GM21529 (cell line): ENCODE measurements around the gene SEMA6A.
"Not testable (repeated sequence)": the region's sequence is repeated elsewhere in the genome, so short reads cannot be mapped to it uniquely, and the experiment has no call there.

ENCODE experiments used
- ATAC-seq: cut with Tn5 transposase; IDR thresholded peaks from one replicate; pipeline ENCODE4 v1.9.1; 2021; ENCODE audit not compliant: unreplicated experiment

The SEMA6A gene

DNA sequence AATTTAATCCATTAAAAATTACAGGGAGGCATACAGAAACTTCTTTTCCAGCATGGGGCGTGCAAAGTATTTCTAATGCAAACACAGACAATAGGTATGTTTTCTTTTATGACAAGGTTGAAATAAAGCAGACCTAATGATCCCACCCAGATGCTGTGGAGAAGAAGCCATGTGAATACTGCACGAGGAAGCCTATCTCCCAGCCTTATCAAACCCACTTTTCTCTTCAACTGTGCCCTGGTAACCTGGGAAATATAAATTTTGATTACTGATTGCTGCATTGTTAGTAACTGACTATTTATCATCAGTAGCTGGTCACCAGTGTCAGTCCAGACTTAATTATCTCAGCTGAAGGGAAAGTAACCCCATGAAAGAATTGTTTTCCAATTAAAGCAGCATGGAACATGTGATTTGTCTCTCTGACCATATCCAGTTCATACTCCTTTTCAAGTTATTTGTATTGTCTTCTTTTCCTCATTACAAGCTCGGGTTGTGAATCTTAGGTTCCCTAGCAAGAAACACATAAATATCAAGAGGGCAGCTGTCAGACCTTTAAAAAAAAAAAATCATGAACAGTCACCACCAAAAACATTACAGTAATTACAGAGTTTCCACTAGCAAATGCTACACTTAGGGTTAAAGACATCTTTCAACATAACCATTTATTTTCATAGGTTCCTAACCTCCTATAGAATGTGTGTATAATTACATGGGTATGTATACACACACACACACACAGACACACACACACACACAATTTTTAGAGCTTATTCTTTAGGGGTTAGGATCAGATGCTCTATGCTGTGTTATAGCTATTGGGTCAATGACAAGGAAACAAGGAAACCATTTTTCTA is 50.3 kb downstream of the SEMA6A start:
- no peak for ATAC-seq

DNA sequence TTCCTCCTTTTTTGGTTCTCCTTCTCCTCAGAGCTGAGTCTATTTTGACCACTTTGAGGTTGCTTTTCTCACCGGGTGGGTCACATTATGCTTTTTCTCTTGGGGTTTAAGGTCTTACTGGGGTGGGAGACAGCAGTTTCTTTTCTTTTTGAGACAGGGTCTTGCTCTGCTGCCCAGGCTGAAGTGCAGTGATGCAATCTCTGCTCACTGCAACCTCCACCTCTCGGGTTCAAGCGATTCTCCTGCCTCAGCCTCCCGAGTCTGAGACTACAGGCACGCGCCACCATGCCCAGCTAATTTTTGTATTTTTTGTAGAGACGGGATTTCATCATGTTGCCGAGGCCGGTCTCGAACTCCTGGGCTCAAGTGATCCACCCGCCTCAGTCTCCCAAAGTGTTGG is 51.4 kb downstream of the SEMA6A start:
- ATAC-seq: not testable (repeated sequence)

DNA sequence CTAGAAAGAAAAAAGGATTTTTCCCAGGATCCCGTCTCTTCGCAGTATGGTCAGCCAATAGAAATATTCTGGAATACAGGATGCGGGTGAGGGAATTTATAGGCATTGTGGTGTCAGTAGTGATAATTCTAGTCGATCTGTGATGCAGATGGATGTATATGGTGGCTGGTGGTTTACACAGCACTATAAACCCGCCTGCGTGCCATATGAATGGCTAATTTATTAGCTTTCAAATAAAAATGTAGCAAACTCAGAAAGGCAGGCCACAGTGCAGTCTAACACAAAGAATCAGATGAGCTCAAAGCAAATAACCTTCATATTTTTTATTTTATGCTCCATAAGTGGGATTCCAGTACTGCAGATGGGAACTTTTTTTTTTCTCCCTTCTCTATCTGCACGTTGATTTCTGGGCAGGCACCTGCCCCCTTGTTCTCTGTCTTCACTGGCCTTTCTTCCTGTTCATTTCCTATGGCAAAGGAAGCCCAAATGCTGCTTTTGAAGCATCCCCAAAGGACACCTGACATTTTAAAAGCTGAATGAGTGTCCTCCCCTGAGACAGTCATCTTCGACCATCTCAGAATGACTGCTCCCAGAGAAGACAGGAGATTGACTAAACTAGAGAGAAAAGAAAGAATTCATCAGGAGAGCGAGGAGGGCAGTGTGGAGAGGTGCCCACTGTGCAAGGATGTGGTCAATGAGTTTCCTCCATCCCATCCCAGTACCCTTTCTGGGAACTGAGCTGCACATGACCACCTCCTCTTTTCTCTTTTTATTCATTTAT is 52.1 kb downstream of the SEMA6A start:
- ATAC-seq: no peak

DNA sequence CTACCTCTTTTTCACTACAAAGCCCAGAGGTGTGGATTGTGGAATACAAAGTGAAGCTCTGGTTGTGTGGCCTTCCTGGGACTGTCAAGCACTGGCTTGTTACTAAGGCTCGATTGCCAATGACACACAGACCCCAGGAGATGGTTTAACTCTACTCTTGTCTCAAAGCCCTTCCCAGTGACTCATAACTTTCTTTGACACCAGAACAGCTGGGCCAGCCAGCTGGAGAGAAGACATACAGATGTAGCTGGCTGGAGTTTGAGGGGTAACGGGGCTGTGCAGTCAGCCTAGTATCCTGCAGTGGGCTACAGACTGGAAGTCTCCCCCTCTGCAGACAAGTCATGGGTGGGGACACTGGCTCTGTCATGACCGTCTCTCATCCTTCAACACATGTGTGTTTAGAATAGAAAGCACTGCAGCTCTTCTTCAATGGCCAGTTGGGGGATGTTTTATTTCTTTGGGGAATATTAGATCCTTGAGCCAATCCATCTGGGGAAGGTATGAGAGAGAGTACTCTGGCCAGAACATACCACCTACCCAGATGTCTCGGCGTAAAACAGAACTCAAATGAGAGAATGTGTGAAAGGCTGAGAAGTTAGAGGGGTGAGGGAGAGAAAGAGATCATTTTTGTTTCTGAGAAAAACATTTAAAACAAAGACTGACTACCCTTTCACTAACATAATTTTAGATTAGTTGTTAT is 53.3 kb downstream of the SEMA6A start:
- peak; percentile 57 for ATAC-seq

DNA sequence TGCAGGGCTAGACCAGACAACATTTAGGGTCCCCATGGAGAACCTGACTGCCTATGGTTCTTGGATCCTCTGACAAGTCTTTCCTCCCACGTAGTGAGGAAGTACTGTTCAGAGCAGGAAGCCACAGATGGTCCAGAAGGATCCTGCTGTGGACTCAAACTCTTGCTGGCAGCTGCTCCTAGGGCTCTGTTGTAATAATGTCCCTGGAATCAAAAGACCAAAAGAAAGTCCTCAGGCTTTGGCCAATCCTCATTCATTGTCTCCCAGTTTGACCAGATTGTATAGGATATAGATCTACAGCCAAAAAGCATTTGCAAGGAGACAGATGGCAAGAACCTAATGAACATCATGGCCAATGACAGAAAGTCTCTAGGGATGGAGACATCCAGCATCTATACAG is 53.9 kb downstream of the SEMA6A start:
- no peak for ATAC-seq

DNA sequence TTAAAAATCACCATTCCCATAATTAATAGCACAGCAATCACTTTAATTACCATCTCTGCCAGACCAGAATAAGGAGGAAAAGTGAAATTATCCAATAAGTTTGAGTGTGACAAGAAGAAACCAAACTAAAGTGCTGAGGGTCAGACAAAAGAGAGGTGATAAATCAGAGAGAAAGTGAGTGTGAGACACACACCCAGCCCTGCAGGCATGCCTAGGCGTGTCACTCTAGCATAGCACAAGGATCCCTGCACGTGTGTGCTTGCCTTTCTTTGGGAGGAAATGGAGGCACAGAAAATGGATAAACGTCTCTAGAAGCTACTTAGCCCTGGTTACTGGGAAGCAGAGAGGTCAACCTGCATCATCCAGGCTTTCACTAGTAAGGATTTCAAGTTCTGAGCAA is 56.2 kb downstream of the SEMA6A start:
- ATAC-seq: no peak

DNA sequence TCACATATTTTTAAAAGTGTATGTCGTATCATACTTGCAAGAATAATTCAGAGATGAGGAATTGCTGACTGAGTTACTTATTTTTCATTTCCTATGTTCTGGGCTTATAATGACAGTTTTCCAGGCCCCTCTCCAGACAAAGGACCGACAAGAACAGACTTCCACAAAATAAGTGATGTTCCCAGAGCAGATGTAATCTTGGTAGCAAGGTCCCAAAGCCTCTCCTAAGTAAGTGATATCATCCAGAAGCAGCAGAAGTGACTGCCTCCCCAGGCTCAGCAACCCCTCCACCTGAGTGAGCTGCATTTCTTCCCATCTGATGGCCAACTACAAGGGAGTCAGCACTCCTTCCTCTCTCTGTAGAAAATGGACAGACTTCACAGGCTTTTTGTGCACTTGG is 57.1 kb downstream of the SEMA6A start:
- ATAC-seq: no peak

DNA sequence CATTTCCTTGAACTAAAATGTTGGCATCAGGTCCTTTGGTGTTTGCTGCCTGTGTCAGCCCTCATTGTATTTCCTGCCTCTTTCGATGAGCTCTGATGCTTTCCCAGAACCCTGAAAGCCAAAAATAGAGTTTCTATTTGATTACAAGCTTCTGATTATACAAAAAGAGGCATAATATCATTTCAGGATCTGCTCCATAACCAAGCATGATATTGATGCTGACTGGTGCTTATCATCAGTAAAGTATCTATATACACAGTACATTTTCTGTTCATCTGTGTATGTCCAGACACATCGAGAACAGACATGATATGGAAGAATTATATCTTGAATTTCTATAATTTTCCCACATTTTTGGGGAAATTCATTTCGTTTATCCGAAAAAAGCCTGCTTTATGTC is 58.6 kb downstream of the SEMA6A start:
- no peak for ATAC-seq

DNA sequence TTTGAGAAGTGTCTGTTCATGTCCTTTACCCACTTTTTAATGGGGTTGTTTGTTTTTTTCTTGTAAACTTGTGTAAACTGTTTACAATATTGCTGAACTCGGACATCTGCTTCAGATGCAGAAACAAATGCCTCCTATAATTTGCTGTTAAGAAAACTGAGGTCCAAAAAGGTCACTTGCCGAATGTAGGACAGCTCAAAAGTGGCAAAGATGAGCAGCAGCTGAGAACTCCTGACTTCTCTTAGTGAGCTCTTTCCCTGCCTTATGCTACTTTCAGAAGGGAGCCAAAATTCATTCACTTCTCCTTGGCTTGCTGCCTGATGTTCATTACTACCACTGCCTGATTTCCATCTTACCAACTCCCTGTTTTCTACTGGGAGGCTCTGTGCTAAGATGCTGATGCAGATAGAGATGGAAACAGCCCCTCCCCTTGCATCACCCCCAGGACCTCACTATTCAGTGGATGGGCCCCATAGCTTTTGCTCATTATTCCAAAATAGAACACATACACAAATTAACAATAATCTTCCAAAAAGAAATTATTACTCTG is 60.1 kb downstream of the SEMA6A start:
- ATAC-seq: no peak

DNA sequence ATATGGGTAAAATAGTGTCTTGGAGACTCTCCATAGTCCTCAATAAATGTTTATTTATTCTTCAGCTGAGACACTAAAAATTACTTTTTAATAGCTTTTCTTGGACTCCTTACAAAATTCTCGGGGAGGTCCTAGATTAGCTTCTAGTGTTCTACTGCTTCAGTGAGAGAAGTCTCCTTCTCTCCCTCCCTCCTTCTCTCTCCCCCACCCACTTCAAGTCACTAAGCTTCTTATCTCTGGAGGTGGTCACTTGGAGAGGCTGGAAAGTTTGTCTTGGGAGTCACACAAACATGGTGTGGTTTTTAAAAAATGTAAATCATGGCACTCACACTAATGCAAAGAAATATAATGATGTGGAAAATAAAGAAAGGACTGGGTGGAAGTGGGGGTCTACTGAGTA is 64.1 kb downstream of the SEMA6A start:
- ATAC-seq: no peak

DNA sequence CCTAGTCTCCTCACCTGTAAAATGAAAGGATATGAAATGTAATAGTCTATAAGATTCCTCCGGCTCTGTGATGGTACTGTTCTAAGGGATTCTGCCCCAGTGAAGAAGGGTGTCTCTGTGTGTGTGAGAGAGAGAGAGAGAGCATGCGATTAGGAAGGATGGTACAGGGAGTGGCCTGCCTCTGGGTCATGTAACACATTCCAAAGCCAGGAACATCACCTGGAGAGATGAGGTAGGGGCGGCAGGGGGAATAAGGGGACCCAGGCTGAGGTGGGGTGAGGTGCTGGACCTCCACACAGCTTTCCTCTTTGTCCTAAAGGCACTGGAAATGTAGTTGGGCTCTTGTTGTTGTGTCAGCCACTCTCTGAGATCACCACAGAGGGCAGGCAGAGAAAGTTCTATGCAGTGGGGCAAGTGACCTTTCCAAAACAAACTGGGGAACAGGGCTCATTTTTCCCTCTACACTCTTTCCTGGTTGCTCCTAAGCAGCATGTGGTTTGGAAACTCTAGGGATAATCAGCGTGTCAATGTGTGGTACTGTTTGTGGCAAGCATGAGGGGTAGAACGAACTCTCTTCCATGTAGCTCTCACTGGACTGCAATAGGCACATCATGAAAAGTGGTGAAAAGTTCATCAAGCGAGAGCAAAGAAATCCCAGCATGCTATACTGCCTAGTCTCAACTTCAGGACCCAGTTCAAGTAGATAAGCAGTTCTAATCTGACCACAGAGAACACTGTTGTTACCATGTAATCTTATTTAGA is 65.0 kb downstream of the SEMA6A start:
- ATAC-seq: no peak

DNA sequence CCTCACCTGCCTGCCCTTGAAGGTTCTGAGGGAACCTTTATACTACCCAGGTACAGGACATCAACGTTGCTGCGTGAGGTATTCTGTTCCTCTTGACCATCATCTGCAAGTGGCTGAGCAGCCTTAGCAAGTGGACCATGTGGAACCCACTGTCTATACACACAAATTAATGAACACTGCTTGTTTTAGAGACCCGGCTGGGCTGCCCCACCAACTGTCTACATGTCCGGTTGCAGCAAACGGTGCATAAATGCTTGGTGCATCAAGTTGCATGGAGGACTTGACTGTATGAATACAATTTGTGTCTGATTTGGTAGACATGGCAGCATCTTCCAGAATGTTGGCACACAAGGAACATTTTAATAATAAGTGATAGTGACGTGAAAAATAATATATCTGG is 65.8 kb downstream of the SEMA6A start:
- ATAC-seq: no peak

DNA sequence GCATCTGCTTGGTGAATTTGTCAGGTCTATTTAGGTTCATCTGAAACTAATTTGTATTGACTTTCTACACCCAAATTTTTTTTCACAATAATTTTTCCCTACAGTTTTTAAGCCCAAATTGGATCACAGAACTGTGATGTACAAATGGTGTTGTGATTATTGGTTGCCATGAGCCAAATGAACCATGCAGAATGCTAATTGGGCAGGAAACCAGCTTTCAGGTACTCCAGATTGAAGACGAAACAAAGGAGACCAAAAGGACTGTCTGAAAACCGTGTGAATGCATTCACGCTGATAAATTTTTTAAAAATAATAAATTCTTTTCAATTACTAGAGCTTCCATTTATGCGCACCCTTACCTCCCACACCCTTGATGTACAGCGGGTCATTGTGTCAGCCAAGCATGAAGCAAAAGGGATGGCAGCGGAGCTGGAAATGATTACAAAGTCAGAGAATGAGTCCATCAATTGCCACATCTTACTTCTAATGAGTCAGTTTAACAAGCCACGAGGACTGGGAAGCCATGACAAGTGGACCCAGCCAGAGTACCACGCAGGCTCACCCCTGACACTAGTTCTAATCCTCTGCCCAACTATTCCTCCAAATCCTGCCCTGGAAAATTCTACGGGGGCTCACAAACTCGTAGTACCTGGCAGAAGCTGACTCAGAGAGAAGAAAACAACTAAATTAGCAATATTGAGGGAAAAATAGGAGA is 66.5 kb downstream of the SEMA6A start:
- ATAC-seq: no peak

DNA sequence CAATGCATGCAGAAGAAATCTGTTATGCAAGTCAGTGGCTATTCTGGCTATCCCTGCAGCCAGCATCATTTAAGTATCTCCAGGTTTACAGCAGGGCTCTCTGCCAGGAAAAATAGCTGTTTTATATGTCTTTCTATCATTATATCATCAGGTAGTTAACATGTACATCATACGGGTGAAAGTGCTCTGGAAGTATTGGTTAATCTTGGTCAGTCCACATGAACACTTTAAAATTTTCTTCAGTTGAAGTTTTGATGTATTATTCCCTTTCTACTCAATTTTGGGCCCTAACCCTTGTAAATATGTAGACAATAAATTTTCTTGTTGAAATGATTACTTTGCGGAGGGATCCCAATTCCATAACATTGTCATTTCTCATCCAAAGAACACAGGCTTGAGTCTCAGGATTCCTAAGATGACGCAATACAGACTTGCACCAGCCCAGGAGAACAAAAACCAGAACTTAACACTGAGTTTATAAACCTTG is 67.5 kb downstream of the SEMA6A start:
- no peak for ATAC-seq

DNA sequence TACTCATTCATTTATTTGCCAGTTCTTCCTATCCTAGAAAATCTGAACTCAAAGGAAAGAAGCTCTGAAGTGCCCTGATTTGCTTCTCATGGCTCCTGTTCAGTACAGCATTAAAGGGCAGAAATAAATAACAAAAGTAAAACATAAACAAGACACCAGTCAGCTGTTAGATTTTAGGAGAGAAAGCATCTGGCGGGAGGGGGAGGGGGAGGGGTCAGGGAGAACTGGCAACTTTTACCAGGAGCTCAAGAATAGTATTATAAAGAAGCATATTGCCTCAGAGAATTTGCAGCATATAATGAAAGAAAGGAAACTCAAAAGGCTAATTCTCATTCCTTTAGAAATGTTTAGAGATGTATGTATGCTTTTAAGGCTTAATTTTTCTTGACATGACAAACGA is 68.1 kb downstream of the SEMA6A start:
- no peak for ATAC-seq

DNA sequence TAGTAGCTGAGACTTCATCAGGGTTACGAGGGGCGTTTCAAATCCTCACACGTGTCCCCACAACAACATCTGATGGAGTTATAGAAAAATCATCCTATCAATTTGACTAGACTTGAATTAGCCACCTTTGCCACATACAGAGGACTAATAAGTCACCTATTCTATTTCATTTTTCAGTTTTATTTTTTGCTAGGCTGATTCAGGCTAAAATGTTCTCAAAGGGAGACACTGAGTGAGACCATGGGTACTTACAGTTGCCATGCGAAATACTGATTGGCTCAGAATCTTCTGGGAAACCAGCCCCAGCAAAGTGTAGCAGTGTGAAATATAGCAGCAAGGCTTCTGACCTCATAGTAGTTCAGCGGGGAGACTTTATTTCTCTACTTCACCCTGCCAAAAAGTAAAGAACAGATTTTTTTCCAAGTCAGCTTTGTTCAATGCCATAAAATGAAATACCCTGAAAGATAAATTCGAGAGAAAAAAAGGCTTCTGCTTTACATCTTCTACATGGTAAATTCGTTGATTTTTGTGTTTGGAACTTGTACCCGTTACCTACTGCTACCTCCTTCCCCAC is 69.9 kb downstream of the SEMA6A start:
- ATAC-seq: no peak

DNA sequence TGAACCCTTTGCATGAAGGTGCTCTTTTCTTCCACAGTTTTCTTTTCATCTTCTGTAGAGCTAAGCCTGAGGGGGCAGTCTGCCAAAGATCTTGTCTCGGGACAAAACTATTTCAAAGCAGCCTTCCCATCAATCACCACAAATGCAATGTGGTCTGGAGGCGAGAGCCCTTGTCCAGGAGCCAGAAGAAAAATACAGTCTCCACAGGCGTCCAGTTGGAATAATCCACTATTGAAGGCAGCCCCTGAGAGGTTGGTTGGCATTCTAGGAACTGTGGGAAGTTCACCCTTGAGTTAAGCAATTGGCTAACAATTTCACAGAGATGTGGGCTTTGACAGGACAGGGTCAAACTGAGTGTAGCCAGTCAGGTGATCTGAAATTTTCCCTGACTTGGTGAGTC is 72.0 kb downstream of the SEMA6A start:
- no peak for ATAC-seq

DNA sequence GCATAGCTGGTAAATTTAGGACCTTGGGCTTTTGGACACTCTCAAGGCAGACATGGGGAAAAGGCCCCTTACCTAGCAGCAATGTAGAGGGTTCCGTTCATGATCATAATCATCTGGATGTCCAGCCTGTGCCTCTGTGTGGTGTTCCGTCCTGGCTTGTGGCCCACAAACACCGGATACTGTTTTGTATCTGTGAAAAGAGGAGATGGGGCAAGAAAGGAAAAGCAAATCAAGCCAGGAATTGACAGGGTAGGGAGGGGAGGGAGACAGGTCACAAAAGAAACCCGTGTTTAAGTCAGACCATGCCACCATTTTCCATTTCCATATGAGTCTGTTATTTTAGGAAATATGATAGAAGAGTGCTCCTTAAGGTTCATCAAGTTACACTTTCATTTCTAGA is 72.5 kb downstream of the SEMA6A start:
- ATAC-seq: no peak

DNA sequence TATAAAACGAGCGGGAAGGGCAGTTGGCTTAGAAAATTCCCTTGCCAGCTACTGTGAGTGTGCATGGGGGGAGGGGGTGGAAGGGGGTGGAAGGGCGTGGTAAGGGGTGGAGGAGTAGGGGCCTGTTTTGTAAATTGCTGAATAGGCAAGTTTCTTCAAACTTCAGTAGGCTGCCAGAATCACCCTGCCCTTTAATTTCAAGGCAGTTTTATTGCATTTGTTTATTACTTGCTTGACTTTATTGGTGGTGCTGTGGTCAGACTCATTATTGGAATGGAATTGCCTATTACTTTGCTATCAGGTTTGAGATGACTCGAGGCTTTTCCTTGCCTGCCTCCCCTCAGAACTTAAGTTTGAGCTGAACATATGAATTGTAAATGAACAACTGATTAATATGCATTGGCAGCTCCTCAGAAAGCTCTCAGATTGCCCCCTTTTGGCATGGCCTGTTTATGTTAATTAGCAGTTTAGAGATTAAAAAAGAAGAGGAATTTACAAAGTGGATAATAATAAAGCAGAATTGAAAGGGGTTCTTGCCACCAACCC is 76.0 kb downstream of the SEMA6A start:
- no peak for ATAC-seq
